K562 (cell line): Measurements from ENCODE around the gene E2F7. TPM values are rescaled to one million over a fixed set of nuclear protein-coding genes. Genes with fewer than 3 reads are reported as not detected.

ENCODE experiments used
- ASH1L ChIP-seq: fragments of 450-650 bp; IDR thresholded peaks from 2 replicates; pipeline ENCODE4 v1.6.1; 2018; ENCODE audit warnings: borderline replicate concordance, mild to moderate bottlenecking, low read depth; ENCODE audit not compliant: partially characterized antibody
- CHD1 ChIP-seq: fragments of 200-600 bp; sonication (generic); IDR thresholded peaks from one replicate; pipeline ENCODE4 v1.6.1; 2012; ENCODE audit warnings: mild to moderate bottlenecking, moderate library complexity, low read length, inconsistent platforms
- FOXA1 ChIP-seq: fragments of 450-650 bp; IDR thresholded peaks from 2 replicates; pipeline ENCODE4 v1.6.1; 2016; ENCODE audit warnings: mild to moderate bottlenecking, borderline replicate concordance
- NONO ChIP-seq, 2 experiments: fragments of 200-400 bp in 1 of 2; fragments of 450-650 bp in 1 of 2; formaldehyde crosslinking in 1 of 2; IDR thresholded peaks; 2 replicates each; pipeline ENCODE4 v1.6.1; 2017; ENCODE audit warnings: low read depth in 2 of 2, mild to moderate bottlenecking in 2 of 2, moderate library complexity in 2 of 2, low read length in 1 of 2
- SMAD2 ChIP-seq: fragments of 150-350 bp; IDR thresholded peaks from 2 replicates; pipeline ENCODE4 v1.6.1; 2014; ENCODE audit warnings: low read depth, mild to moderate bottlenecking, low read length
- TBP ChIP-seq: optimal IDR thresholded peaks from 2 replicates; pipeline ENCODE3; 2011; ENCODE audit warnings: low read depth, low read length, improper control_type of control experiment
- TCF7L2 ChIP-seq: fragments of 150-350 bp; IDR thresholded peaks from 2 replicates; pipeline ENCODE4 v1.6.1; 2016; ENCODE audit warnings: low read depth, mild to moderate bottlenecking, low read length, moderate library complexity
- U2AF2 ChIP-seq: fragments of 200-400 bp; formaldehyde crosslinking; optimal IDR thresholded peaks from 2 replicates; pipeline ENCODE3; 2017; ENCODE audit warnings: low read depth, mild to moderate bottlenecking, low read length
- ZBTB8A ChIP-seq: fragments of 450-650 bp; IDR thresholded peaks from 2 replicates; pipeline ENCODE4 v1.6.1; 2018; ENCODE audit warnings: mild to moderate bottlenecking, moderate library complexity; ENCODE audit not compliant: partially characterized antibody
- ZNF274 ChIP-seq: IDR thresholded peaks from 2 replicates; pipeline ENCODE4 v1.6.1; 2011; ENCODE audit warnings: low read depth, mild to moderate bottlenecking, low read length, moderate library complexity, borderline replicate concordance
- ZNF277 ChIP-seq: fragments of 250-450 bp; sonication (Bioruptor Pico); IDR thresholded peaks from 2 replicates; pipeline ENCODE4 v1.8.0; 2022; ENCODE audit warnings: inconsistent platforms, mild to moderate bottlenecking, moderate library complexity, borderline replicate concordance
- ZNF511 ChIP-seq: sonication (generic); formaldehyde crosslinking; IDR thresholded peaks from 2 replicates; pipeline ENCODE4 v1.8.0; 2022; ENCODE audit warnings: mild to moderate bottlenecking, missing genetic modification reagents
- ZNF696 ChIP-seq: fragments of 250-450 bp; sonication (Bioruptor Pico); conservative IDR thresholded peaks from 2 replicates; pipeline ENCODE4 v1.4.0; 2020; ENCODE audit warnings: mild to moderate bottlenecking, moderate library complexity
- ZNF785 ChIP-seq: fragments of 250-450 bp; sonication (Bioruptor Pico); IDR thresholded peaks from 2 replicates; pipeline ENCODE4 v1.4.0; 2020; ENCODE audit warnings: mild to moderate bottlenecking
- polyA plus RNA-seq, 8 experiments: library from polyadenylated mRNA; depleted of rRNA in 4 of 8; stranded (reverse) in 5 of 8; unstranded in 3 of 8; fragments of >200 nt; fragmentation: Nextera tagmentation in 2 of 8; fragmentation: Illumina TruSeq in 1 of 8; extraction: Ambion mirVana in 2 of 8; extraction: Trizol in 1 of 8; gene quantifications; 2 replicates each; pipeline versions ENCODE4 v1.2.1 to v1.2.3, GENCODE V29; 2011 to 2014; ENCODE audit warnings: inconsistent platforms in 1 of 8, missing spikeins in 1 of 8
- total RNA-seq, 7 experiments: library from RNA; depleted of rRNA in 6 of 7; stranded (reverse); fragments of >200 nt in 6 of 7; fragmentation: Illumina TruSeq in 2 of 7; extraction: Trizol in 2 of 7; gene quantifications; 2 replicates each; pipeline versions ENCODE4 v1.2.1 to v1.2.3, GENCODE V29; 2011 to 2021; ENCODE audit warnings: low replicate concordance in 1 of 7
- TF ChIP-seq, protein P1 (sequence below): fragments of 450-650 bp; IDR thresholded peaks from 2 replicates; pipeline ENCODE4 v1.6.1; 2017; ENCODE audit warnings: antibody characterized with exemption
- TF ChIP-seq, protein P2 (sequence below): fragments of 450-650 bp; conservative IDR thresholded peaks from 2 replicates; pipeline ENCODE4 v1.6.1; 2016; ENCODE audit warnings: missing genetic modification characterization, low read depth, mild to moderate bottlenecking, missing compliant biosample characterization, moderate library complexity
- TF ChIP-seq, protein P3 (sequence below): fragments of 250-450 bp; sonication (Bioruptor Pico); IDR thresholded peaks from 2 replicates; pipeline ENCODE4 v1.8.0; 2021; ENCODE audit warnings: mild to moderate bottlenecking, moderate library complexity

E2F7 gene
- total and polyA plus RNA-seq, 9 of the 15 experiments (the other 6 are each of a cell fraction or from before 2014, with no cell fraction given), result 3.4 to 13.6 (median 8.1) TPM

DNA sequence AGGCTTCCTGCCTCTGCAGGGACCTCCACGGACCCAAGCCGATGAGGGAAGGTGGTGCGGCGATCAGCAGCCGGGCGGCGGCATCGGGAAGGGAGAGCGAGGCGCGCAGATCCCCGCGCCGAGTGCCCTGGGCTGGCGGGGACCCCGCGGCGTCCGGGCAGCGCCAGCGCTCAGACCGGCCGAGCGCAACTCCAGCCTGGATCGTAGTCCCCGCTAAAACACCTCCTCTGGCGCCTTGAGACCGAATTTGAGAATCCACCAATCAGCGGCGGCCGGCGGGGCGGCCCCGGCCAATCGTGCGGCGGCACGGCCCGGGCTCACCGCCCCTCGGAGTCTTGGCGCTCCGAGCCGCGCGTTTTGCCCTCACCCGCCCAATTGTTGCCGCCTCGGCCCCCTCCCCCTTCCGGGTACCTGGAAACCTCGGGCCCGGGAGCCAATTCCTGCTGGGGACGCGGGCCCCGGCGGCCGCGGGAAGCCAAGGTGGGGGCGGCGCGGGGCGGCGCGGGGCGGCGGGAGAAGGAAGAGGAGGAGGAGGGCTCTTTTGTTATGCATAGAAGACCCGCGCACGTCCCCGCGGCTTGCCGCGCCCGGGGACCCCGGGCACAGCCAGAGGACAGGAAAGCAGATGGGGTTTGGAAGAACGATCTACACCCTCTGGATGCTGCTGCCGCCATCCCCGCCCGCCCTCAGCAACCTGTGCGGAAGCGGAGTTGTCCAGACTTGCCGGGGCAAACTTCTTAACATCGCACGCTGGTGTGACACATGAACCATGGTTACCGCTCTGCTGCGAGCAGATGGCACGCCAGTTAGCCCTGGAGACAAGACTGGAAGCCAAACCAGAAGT, at the start of gene E2F7 (continued):
- peak in 1 of 2 experiments; percentile 79; a peak in 2 of 4 replicates for TF ChIP-seq NONO (IDR thresholded peaks at IDR 0.05; ENCODE audit: low read depth in 2 of 2, low read length in 1 of 2)
- TF ChIP-seq ZNF696, result no peak
- TF ChIP-seq ZNF511, result no peak
- no peak for TF ChIP-seq ZNF277
- TF ChIP-seq ZBTB8A, result no peak
- TF ChIP-seq ZNF274, result no peak
- TF ChIP-seq ASH1L, result peak; percentile 61
- TF ChIP-seq, protein P1, sequence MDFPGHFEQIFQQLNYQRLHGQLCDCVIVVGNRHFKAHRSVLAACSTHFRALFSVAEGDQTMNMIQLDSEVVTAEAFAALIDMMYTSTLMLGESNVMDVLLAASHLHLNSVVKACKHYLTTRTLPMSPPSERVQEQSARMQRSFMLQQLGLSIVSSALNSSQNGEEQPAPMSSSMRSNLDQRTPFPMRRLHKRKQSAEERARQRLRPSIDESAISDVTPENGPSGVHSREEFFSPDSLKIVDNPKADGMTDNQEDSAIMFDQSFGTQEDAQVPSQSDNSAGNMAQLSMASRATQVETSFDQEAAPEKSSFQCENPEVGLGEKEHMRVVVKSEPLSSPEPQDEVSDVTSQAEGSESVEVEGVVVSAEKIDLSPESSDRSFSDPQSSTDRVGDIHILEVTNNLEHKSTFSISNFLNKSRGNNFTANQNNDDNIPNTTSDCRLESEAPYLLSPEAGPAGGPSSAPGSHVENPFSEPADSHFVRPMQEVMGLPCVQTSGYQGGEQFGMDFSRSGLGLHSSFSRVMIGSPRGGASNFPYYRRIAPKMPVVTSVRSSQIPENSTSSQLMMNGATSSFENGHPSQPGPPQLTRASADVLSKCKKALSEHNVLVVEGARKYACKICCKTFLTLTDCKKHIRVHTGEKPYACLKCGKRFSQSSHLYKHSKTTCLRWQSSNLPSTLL, result no peak
- no peak for TF ChIP-seq U2AF2
- TF ChIP-seq, protein P2, sequence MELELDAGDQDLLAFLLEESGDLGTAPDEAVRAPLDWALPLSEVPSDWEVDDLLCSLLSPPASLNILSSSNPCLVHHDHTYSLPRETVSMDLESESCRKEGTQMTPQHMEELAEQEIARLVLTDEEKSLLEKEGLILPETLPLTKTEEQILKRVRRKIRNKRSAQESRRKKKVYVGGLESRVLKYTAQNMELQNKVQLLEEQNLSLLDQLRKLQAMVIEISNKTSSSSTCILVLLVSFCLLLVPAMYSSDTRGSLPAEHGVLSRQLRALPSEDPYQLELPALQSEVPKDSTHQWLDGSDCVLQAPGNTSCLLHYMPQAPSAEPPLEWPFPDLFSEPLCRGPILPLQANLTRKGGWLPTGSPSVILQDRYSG (tag), result no peak
- TF ChIP-seq TCF7L2, result no peak
- TF ChIP-seq ZNF785 (CRISPR knock-in tag), result no peak
- TF ChIP-seq, protein P3, sequence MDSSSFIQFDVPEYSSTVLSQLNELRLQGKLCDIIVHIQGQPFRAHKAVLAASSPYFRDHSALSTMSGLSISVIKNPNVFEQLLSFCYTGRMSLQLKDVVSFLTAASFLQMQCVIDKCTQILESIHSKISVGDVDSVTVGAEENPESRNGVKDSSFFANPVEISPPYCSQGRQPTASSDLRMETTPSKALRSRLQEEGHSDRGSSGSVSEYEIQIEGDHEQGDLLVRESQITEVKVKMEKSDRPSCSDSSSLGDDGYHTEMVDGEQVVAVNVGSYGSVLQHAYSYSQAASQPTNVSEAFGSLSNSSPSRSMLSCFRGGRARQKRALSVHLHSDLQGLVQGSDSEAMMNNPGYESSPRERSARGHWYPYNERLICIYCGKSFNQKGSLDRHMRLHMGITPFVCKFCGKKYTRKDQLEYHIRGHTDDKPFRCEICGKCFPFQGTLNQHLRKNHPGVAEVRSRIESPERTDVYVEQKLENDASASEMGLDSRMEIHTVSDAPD, result no peak
- TF ChIP-seq CHD1, result no peak
- no peak for TF ChIP-seq SMAD2
- peak; percentile 76 for TF ChIP-seq TBP
- no peak for TF ChIP-seq FOXA1
